Smooth muscle cell of the brain vasculature (primary cell): ENCODE measurements around the gene HHIPL1.

Experiments used
- DNase-seq: peaks from one replicate; pipeline ENCODE4 v3.0.0-alpha.2; 2012; ENCODE audit warnings: low read depth, low spot score

Gene HHIPL1

GRCh38 chr14:99689266-99690236, 44.6 kb downstream of the HHIPL1 start:
- DNase-seq = no peak

GRCh38 chr14:99690636-99691035, 45.7 kb downstream of the HHIPL1 start:
- no peak for DNase-seq

GRCh38 chr14:99691111-99691885, 46.4 kb downstream of the HHIPL1 start:
- DNase-seq = no peak

- DNase-seq = no peak
These were observed 49.0 kb downstream of the HHIPL1 start for GRCh38 chr14:99693918-99694317.

- no peak for DNase-seq
These were observed 52.0 kb downstream of the HHIPL1 start for GRCh38 chr14:99696929-99697328.

- no peak for DNase-seq
These were observed 53.3 kb downstream of the HHIPL1 start for GRCh38 chr14:99698236-99698635.

GRCh38 chr14:99698642-99699041, 53.7 kb downstream of the HHIPL1 start:
- DNase-seq = no peak

GRCh38 chr14:99699085-99699760, 54.3 kb downstream of the HHIPL1 start:
- DNase-seq = no peak

- no peak for DNase-seq
These were observed 54.9 kb downstream of the HHIPL1 start for GRCh38 chr14:99699861-99700260.

GRCh38 chr14:99700379-99700778, 55.5 kb downstream of the HHIPL1 start:
- DNase-seq = no peak

GRCh38 chr14:99701260-99701659, 56.3 kb downstream of the HHIPL1 start:
- DNase-seq = no peak

- no peak for DNase-seq
These were observed 57.2 kb downstream of the HHIPL1 start for GRCh38 chr14:99702115-99702514.

GRCh38 chr14:99703381-99703780, 58.5 kb downstream of the HHIPL1 start:
- no peak for DNase-seq

GRCh38 chr14:99704037-99704436, 59.1 kb downstream of the HHIPL1 start:
- no peak for DNase-seq

GRCh38 chr14:99706107-99706900, 61.4 kb downstream of the HHIPL1 start:
- no peak for DNase-seq

GRCh38 chr14:99707420-99707819, 62.5 kb downstream of the HHIPL1 start:
- no peak for DNase-seq

GRCh38 chr14:99707921-99708320, 63.0 kb downstream of the HHIPL1 start:
- DNase-seq = no peak

- no peak for DNase-seq
These were observed 63.5 kb downstream of the HHIPL1 start for GRCh38 chr14:99708449-99708848.

GRCh38 chr14:99713972-99714371, 69.0 kb downstream of the HHIPL1 start:
- no peak for DNase-seq

- no peak for DNase-seq
These were observed 70.5 kb downstream of the HHIPL1 start for GRCh38 chr14:99715266-99716000.
